Naive B cell (primary cell): Measurements from ENCODE around the gene ELAC1. TPM values are rescaled to one million over a fixed set of nuclear protein-coding genes. Genes with fewer than 3 reads are reported as not detected.
"Not testable (repeated sequence)": the region's sequence is repeated elsewhere in the genome, so short reads cannot be mapped to it uniquely, and the experiment has no call there.

Source experiments
- ATAC-seq, 2 donors: fragments of 150-1000 bp; cut with Tn5 transposase; 2 replicates each; pipeline ENCODE4 v1.10.0; 2021; ENCODE audit warnings: low read depth in 2 of 2, mild to moderate bottlenecking in 2 of 2, moderate library complexity in 2 of 2
- DNase-seq: peaks from one replicate; pipeline ENCODE4 v3.0.0; 2022
- H3K27ac Mint-ChIP-seq, 6 donors: one replicate each; pipeline ENCODE4 v1.8.0; 2020 to 2022; ENCODE audit warnings: mild to moderate bottlenecking in 6 of 6, mixed read lengths in 6 of 6, moderate library complexity in 5 of 6, inconsistent platforms in 2 of 6
- H3K27me3 Mint-ChIP-seq, 3 donors: one replicate each; pipeline ENCODE4 v1.8.0; 2021 to 2022; ENCODE audit warnings: mixed read lengths in 3 of 3, mild to moderate bottlenecking in 1 of 3
- H3K36me3 Mint-ChIP-seq, 2 donors: one replicate each; pipeline ENCODE4 v1.8.0; 2020 to 2022; ENCODE audit warnings: mixed read lengths in 2 of 2, inconsistent platforms in 1 of 2, mild to moderate bottlenecking in 1 of 2
- H3K4me1 Mint-ChIP-seq, 3 donors: one replicate each; pipeline ENCODE4 v1.8.0; 2020 to 2022; ENCODE audit warnings: mixed read lengths in 3 of 3, inconsistent platforms in 1 of 3, mild to moderate bottlenecking in 1 of 3, moderate library complexity in 1 of 3
- H3K4me3 Mint-ChIP-seq, 8 donors: one replicate each; pipeline ENCODE4 v1.8.0; 2020 to 2022; ENCODE audit warnings: mild to moderate bottlenecking in 8 of 8, mixed read lengths in 8 of 8, moderate library complexity in 8 of 8, inconsistent platforms in 2 of 8
- H3K9me3 Mint-ChIP-seq, 7 donors: one replicate each; pipeline ENCODE4 v1.8.0; 2020 to 2022; ENCODE audit warnings: mixed read lengths in 7 of 7, mild to moderate bottlenecking in 5 of 7, inconsistent platforms in 2 of 7, moderate library complexity in 1 of 7
- polyA plus RNA-seq, 6 donors: library from polyadenylated mRNA; unstranded; fragments of 300-500 nt; fragmentation: Illumina TruSeq; gene quantifications; one replicate each; pipeline ENCODE4 v1.2.3, GENCODE V29; 2021; ENCODE audit warnings: low read depth in 6 of 6

The ELAC1 gene, protein sequence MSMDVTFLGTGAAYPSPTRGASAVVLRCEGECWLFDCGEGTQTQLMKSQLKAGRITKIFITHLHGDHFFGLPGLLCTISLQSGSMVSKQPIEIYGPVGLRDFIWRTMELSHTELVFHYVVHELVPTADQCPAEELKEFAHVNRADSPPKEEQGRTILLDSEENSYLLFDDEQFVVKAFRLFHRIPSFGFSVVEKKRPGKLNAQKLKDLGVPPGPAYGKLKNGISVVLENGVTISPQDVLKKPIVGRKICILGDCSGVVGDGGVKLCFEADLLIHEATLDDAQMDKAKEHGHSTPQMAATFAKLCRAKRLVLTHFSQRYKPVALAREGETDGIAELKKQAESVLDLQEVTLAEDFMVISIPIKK
- 10 to 100 TPM; 15.7 to 21.8 (median 19.4) TPM for polyA plus RNA-seq

GRCh38 chr18:50967714-50968661 lies at the start of gene ELAC1:
Gene ELAC1 (plus strand): TSS chr18:50968040. CDS start chr18:50974405, 6,365 bp downstream.
- peak; percentile 69 for DNase-seq
- Mint-ChIP-seq H3K27ac (peak within 1 kb of the TSS; percentile 79 to 97 (median 94)), H3K27me3 (no peaks in the 10 kb centered on the region), H3K4me1 (peaks cover 13 to 20% (median 15%) of the 10 kb centered on the region in 3 donors), H3K36me3 (peaks cover 11 to 12% of the 10 kb centered on the region in 2 donors), H3K4me3 (peak within 1 kb of the TSS; percentile 67 to 96 (median 94)), H3K9me3 (peaks cover 4 to 14% (median 12%) of the 10 kb centered on the region in 7 donors)
- peak; percentile 89 to 91 for ATAC-seq

GRCh38 chr18:50918153-50918552 lies 49.7 kb upstream of the ELAC1 start:
- H3K36me3 Mint-ChIP-seq = peaks cover 30 to 31% of the 10 kb centered on the region in 2 donors

DNA sequence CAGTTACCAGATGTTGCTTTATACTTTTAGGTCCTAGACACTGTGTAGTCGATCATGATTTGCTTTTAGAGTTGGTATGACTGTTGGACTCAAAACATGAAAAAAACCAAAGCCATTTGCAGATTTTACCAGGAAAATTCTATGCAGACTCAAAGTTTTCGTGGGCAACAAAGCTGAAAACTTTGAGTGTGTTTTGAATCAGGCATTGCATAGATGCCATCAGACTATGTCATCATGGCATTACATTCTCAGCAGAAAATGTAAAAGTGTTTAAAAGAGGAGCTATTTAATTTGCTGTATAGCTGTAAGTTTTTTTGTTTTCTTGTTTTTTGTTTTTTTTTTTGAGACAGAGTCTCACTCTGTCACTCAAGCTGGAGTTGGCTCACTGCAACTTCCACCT lies 43.5 kb upstream of the ELAC1 start:
- H3K9me3 Mint-ChIP-seq = peaks cover 4 to 14% (median 6%) of the 10 kb centered on the region in 7 donors
- H3K36me3 Mint-ChIP-seq = peaks cover 37% of the 10 kb centered on the region in 2 donors
- no peaks in the 10 kb centered on the region for H3K4me1 Mint-ChIP-seq
- no peak overlapping the region for H3K4me3 Mint-ChIP-seq
- no peak overlapping the region for H3K27ac Mint-ChIP-seq
- DNase-seq (no peak), ATAC-seq (no peak)
- H3K27me3 Mint-ChIP-seq = no peaks in the 10 kb centered on the region

More at GRCh38 chr18:50918153-50918552, 49.7 kb upstream of the ELAC1 start:
- ATAC-seq (no peak), DNase-seq (no peak)
- H3K9me3 Mint-ChIP-seq = no peaks in the 10 kb centered on the region
- H3K27ac Mint-ChIP-seq = peak overlapping the region in 3 of 6 donors; percentile 22 to 83 (median 39)
- no peak overlapping the region for H3K4me3 Mint-ChIP-seq
- H3K4me1 Mint-ChIP-seq = peaks cover 0 to 3% (median 0%) of the 10 kb centered on the region in 3 donors
- no peaks in the 10 kb centered on the region for H3K27me3 Mint-ChIP-seq

DNA sequence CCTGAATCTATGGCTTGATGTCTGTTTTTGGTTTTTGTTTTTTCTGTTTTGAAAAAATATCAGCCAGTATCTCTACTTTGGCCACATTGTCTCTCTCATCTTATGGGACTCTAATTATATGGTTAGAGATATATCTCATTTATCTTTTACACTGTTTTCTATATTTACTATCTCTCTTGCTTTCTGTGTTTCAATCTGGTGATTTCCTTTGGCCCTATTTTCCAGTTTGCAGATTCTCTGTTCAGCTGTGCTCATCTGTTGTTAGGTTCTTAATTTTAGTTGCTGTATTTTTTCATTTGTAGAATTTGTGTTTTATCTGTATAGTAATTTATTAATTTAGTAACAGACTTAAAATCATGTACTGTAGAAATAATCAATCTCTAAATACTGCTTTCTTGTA lies 41.3 kb upstream of the ELAC1 start:
- Mint-ChIP-seq H3K27me3 (no peaks in the 10 kb centered on the region), H3K27ac (no peak overlapping the region), H3K9me3 (peaks cover 4 to 14% (median 6%) of the 10 kb centered on the region in 7 donors), H3K4me1 (no peaks in the 10 kb centered on the region), H3K36me3 (peaks cover 26 to 30% of the 10 kb centered on the region in 2 donors), H3K4me3 (no peak overlapping the region)
- no peak for DNase-seq
- ATAC-seq = no peak

DNA sequence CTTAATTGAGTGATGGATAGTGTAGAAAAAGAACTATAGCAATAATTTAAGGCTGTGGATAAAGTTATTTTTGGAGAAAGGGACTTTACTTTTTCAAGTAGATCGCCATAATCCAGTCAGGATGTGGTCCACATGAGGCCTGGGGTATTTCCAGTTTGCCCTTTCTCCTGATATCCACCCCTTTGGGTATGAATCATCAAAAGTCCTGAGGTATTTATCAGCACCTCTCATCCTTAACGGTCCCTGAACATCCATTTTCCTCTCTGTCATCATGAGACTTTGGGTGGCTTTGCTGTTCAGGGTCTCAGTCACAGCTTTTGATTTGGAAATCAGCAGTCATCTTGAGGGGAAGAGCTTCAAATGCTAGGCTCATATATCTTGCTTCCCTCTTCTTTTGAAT lies 39.3 kb upstream of the ELAC1 start:
- peaks cover 4 to 14% (median 6%) of the 10 kb centered on the region in 7 donors for H3K9me3 Mint-ChIP-seq
- ATAC-seq (no peak), DNase-seq (no peak)
- no peaks in the 10 kb centered on the region for H3K4me1 Mint-ChIP-seq
- peaks cover 22 to 26% of the 10 kb centered on the region in 2 donors for H3K36me3 Mint-ChIP-seq
- H3K27ac Mint-ChIP-seq = no peak overlapping the region
- no peak overlapping the region for H3K4me3 Mint-ChIP-seq
- no peaks in the 10 kb centered on the region for H3K27me3 Mint-ChIP-seq

- DNase-seq = no peak
- Mint-ChIP-seq H3K27me3 (no peaks in the 10 kb centered on the region), H3K4me3 (no peak overlapping the region), H3K4me1 (peaks cover 7 to 11% (median 7%) of the 10 kb centered on the region in 3 donors), H3K27ac (peak overlapping the region in 1 of 6 donors; percentile 16), H3K36me3 (peaks cover 0 to 5% of the 10 kb centered on the region in 2 donors), H3K9me3 (no peaks in the 10 kb centered on the region)
- no peak for ATAC-seq
Observed at GRCh38 chr18:50933684-50934083, 34.2 kb upstream of the ELAC1 start.

DNA sequence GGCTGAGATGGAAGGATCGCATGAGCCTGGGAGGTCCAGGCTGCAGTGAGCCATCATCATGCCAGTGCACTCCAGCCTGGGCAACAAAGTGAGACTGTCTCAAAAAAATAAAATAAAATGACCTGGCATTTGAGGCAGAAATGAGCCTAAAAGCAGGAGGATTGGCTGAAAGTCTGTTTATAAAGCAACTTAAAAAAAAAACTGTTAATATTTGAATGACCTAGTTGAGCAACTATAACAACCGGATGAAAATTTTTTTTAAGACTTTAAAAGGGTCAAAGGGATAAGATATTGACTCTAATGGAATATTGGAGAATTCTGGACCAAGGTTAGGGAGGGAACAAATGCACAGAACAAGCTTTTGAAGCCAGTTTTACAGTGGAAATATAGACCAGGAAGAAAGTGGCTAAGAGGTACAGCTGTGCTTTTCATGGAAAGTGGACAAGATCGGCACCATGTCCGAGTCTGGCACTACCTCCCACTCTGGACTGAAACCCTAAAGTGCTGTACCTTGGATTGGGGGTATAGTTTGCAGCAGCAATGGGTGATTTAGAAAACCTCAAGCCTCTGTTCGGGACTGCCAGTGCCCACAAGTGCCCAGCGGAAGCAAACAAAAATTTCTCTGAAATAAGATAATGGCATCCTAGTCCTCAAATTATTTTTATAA lies 33.2 kb upstream of the ELAC1 start:
- Mint-ChIP-seq H3K9me3 (no peaks in the 10 kb centered on the region), H3K4me3 (no peak overlapping the region), H3K4me1 (peaks cover 7 to 11% (median 7%) of the 10 kb centered on the region in 3 donors), H3K27me3 (no peaks in the 10 kb centered on the region), H3K27ac (peak overlapping the region in 1 of 6 donors; percentile 24), H3K36me3 (peaks cover 0 to 5% of the 10 kb centered on the region in 2 donors)
- no peak for DNase-seq
- no peak for ATAC-seq

DNA sequence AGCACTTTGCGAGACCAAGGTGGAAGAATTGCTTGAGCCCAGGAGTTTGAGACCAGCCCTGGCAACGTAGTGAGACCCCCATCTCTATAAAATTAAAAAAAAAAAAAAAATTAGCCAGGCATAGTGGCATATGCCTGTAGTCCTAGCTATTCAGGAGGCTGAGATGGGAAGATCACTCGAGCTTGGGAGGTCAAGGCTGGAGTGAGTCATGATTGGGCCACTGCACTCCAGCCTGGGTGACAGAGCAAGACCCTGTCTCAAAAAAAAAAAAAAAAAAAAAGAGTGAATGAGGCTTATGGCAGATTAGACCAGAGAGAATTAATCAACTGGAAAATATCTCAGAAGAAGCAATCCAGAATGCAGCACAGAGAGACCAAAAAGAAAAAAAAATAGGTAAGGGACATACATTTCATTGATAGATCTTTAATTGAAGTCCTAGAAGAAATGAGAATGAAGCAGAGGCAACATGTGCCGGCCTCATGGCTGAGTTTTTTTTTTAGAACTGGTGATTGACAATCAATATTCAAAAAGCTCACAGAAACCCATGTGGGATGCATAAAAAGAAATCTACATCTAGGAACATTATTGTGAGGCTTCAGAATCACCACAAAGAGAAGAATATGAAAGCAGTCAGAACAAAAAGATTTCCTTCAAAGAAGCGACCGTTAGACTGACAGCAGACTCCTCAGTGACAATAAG lies 32.2 kb upstream of the ELAC1 start:
- ATAC-seq (no peak), DNase-seq (no peak)
- no peaks in the 10 kb centered on the region for H3K27me3 Mint-ChIP-seq
- peaks cover 7 to 11% (median 7%) of the 10 kb centered on the region in 3 donors for H3K4me1 Mint-ChIP-seq
- H3K36me3 Mint-ChIP-seq = peaks cover 0 to 5% of the 10 kb centered on the region in 2 donors
- H3K9me3 Mint-ChIP-seq = no peaks in the 10 kb centered on the region
- H3K27ac Mint-ChIP-seq = peak overlapping the region in 3 of 6 donors; percentile 41 to 56 (median 43)
- no peak overlapping the region for H3K4me3 Mint-ChIP-seq

DNA sequence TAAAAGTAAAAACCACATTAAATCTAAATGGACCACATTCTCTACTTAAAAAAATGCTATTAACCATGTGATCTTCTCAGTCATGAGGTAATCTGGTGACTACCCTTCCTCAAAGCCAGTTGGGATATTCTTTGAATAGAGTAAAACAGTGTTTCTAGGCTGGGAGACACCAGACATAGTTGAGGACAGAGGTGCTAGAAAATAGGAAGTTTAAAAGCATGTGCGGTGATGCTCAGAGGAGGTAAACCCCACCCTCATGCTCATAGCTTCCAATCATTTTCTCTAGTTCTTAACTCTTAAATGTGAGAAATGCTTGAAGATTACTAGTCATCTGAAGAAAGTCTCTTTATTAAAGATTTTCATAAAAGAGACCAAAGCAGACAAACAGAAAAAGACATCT lies 30.7 kb upstream of the ELAC1 start:
- Mint-ChIP-seq H3K27me3 (no peaks in the 10 kb centered on the region), H3K27ac (peak overlapping the region; percentile 20 to 79 (median 46)), H3K4me3 (no peak overlapping the region), H3K36me3 (peaks cover 3 to 5% of the 10 kb centered on the region in 2 donors), H3K9me3 (no peaks in the 10 kb centered on the region), H3K4me1 (peaks cover 7 to 11% (median 7%) of the 10 kb centered on the region in 3 donors)
- peak; percentile 55 to 65 for ATAC-seq
- no peak for DNase-seq

GRCh38 chr18:50938912-50939311 lies 28.9 kb upstream of the ELAC1 start:
- ATAC-seq (no peak), DNase-seq (no peak)
- H3K27me3 Mint-ChIP-seq = no peaks in the 10 kb centered on the region
- no peak overlapping the region for H3K4me3 Mint-ChIP-seq
- peaks cover 7 to 11% (median 7%) of the 10 kb centered on the region in 3 donors for H3K4me1 Mint-ChIP-seq
- H3K27ac Mint-ChIP-seq = peak overlapping the region in 3 of 6 donors; percentile 11 to 85 (median 26)
- H3K9me3 Mint-ChIP-seq = no peaks in the 10 kb centered on the region
- H3K36me3 Mint-ChIP-seq = peaks cover 4 to 11% of the 10 kb centered on the region in 2 donors

DNA sequence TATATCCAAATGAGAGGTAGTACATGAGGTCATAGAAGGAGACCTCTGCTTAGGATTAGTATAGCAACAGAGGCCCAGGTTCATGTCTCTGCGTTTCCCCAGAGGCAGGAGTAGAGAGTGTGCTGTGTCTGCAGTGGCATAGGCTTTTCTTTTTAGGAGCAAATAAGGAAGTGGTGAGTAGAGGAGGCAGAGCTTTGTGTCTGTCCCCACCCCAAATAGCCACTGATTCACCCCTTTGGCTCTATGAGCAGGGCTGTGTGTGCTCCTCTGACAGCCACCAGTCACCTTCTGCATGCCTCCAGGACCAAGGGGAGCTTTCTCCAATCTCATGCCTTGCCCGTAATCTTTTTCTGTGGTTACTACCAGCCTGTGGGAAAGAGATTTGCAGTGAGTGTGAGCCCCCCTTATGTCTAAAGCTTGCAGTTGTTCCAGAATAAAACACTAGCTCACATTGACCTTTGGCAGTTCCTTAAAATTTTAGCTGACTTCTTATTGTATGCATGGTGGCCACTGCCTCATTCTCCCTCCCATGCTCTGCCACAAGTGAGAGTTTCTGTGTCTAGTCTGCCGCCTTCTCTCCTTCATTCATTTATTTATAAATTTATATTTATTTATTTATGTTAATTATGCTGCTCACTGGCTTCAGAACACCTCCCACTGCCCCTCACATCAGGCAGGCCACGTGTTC lies 23.5 kb upstream of the ELAC1 start:
- no peaks in the 10 kb centered on the region for H3K27me3 Mint-ChIP-seq
- DNase-seq (no peak), ATAC-seq (no peak)
- peaks cover 6 to 17% of the 10 kb centered on the region in 2 donors for H3K36me3 Mint-ChIP-seq
- H3K4me3 Mint-ChIP-seq = no peak overlapping the region
- H3K9me3 Mint-ChIP-seq = no peaks in the 10 kb centered on the region
- H3K4me1 Mint-ChIP-seq = no peaks in the 10 kb centered on the region
- H3K27ac Mint-ChIP-seq = peak overlapping the region in 1 of 6 donors; percentile 80

DNA sequence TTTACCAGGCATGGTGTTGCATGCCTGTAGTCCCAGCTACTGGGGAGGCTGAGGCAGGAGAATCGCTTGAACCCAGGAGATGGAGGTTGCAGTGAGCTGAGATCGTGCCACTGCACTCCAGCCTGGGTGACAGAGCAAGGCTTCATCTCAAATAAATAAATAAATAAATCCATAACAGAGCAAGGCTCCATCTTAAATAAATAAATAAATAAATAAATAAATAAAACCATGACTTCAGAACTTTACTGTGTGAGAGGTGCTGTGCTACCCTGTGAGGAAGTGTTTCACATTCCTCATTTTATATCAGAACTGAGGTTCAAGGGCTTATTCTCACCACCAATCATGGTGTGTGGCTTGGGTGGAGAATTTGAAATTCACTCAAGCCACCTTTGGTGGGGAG lies 21.9 kb upstream of the ELAC1 start:
- peaks cover 6 to 17% of the 10 kb centered on the region in 2 donors for H3K36me3 Mint-ChIP-seq
- not testable (repeated sequence) for H3K27ac Mint-ChIP-seq, ATAC-seq, H3K27me3 Mint-ChIP-seq, DNase-seq, H3K4me1 Mint-ChIP-seq, H3K9me3 Mint-ChIP-seq, H3K4me3 Mint-ChIP-seq
